ENCODE measurements around the gene USF2.
A peak's percentile ranks its signal among the peaks of the same experiment; 100 is the strongest.
"Not testable (repeated sequence)": the region's sequence is repeated elsewhere in the genome, so short reads cannot be mapped to it uniquely, and the experiment has no call there.

The USF2 gene

DNA sequence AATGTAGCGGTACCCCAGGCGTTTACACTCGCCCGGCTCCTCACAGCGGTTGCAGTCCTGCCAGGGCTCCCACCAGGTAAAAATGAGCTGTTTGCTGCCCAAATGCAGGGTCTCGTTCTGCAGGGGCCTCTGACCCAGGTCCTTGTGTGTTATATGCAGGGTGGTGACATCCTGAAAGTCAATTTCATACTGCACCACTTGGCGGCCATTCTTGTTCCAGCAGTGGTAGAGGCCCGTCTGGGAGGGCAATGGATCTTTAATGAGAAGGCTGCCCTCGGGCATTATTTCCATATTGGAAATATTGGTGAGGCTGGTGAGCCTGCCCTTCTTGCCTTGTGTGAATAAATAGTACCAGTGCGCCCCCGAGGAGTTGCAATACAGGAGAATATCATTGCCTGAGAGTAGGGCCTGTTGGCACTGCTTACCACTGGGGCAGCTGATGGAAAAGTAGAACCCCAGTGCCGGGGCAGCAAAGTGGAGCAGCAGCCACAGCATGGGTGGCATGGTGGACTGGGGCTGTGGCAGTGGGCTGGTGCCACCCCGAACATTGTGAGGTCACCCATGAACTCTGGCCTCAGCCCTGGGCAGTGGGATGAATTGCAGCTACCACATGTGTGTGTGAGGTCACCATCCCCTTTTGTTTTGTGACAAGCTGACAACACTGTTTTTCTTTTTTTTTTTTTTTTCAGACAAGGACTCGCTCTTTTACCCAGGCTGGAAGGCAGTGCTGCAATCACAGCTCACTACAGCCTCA lies 40.4 kb upstream of the USF2 start, which contains the start of gene FAM187B:
Gene FAM187B, minus strand, starts transcription at position 563 of the 754 bp plus-strand sequence. Its CDS starts 59 bp downstream, at position 504.
- DNase-seq (no peak), ATAC-seq (replicated peaks) (no peak)
- no peak within 1 kb of the TSS for H3K4me3 Mint-ChIP-seq
- peaks cover 0 to 8% of the 10 kb centered on the region in 2 donors for H3K4me1 Mint-ChIP-seq (ENCODE audit: low read depth in 2 of 2)
- H3K9me3 Mint-ChIP-seq = no peaks in the 10 kb centered on the region
- H3K27me3 Mint-ChIP-seq = peaks cover 6% of the 10 kb centered on the region in 2 donors
- H3K36me3 Mint-ChIP-seq (ENCODE audit: insufficient read depth) = peaks cover 3% of the 10 kb centered on the region
- H3K27ac Mint-ChIP-seq = peak within 1 kb of the TSS in 1 of 2 donors; percentile 46

DNA sequence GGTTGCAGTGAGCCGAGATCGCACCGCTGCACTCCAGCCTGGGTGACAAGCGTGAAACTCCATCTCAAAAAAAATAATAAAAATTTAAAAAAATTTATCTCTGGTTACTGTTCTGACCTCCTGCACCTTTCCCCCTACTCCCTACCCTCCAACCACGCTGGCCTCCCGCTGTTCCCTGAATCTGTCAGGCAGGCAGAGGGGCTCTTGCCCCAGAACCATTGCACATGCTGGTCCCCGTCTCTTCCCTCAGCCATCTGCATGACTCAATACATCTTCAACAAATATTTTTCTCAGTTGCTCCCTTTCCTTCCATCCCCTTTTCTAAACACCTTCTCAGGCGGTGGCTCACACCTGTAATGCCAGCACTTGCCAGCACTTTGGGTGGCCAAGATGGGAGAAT lies 39.2 kb upstream of the USF2 start:
- Mint-ChIP-seq H3K36me3 (ENCODE audit: insufficient read depth) (peaks cover 3% of the 10 kb centered on the region), H3K27ac (no peak overlapping the region), H3K9me3 (no peaks in the 10 kb centered on the region), H3K4me3 (no peak overlapping the region), H3K4me1 (ENCODE audit: low read depth in 2 of 2) (peaks cover 0 to 6% of the 10 kb centered on the region in 2 donors), H3K27me3 (peaks cover 6% of the 10 kb centered on the region in 2 donors)
- no peak for DNase-seq
- ATAC-seq (replicated peaks) = no peak

DNA sequence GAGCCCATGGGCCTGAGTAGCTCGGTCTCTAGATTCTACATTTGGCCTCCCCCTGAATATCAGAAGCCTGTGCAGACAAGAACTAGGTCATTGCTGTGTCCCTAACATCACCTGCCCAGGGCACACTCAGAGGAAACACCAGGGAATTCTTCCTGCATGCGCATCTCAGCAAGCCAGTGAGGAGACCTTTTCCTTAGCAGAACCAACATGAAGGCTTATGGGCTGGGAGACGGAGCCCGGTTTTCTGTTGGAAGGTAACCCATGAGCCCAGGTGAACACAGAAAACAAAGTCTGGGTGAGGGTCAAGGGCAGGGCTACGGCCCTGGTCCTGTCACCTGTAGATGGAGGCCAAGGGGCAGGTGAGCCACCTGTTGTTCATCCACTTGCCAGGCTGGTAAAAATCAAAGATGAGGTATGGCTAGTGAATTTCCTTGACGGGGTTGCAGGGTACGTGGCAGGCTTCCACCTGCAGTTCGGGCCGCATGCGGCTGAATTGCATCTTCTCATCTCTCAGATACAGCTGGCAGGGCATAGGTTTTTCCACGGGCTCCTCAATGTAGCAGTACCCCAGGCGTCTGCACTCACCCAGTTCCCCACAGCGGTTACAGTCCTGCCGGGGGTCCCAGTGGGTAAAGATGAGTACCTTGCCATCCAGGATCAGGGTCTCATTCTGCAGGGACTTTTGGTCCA lies 36.7 kb upstream of the USF2 start:
- Mint-ChIP-seq H3K4me1 (ENCODE audit: low read depth in 2 of 2) (peaks cover 0 to 4% of the 10 kb centered on the region in 2 donors), H3K4me3 (no peak overlapping the region), H3K27ac (peak overlapping the region in 1 of 2 donors; percentile 47), H3K27me3 (peaks cover 0 to 6% of the 10 kb centered on the region in 2 donors), H3K36me3 (ENCODE audit: insufficient read depth) (peaks cover 3% of the 10 kb centered on the region), H3K9me3 (no peaks in the 10 kb centered on the region)
- ATAC-seq (replicated peaks) = no peak
- no peak for DNase-seq

DNA sequence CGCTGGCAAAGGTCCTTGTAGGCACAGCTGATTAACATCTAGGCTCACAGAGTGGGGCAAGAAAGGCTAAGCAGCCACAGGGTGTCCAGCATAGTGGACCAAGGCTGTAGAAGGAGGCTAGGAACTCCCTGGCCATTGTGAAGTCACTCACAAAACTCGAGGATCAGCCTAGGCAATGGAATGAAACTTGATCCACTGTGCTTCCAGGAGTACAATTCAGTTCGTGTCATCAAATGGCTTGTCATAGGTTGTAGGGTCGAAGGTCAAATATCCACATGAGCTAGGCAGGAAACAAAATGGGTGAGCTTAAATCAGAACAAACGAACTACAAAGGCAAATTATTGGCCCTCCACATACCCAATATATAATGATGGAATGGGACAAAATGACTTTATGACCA lies 35.9 kb upstream of the USF2 start:
- ATAC-seq (replicated peaks) (no peak), DNase-seq (no peak)
- Mint-ChIP-seq H3K9me3 (no peaks in the 10 kb centered on the region), H3K4me1 (ENCODE audit: low read depth in 2 of 2) (peaks cover 0 to 4% of the 10 kb centered on the region in 2 donors), H3K4me3 (no peak overlapping the region), H3K27ac (peak overlapping the region in 1 of 2 donors; percentile 47), H3K27me3 (peaks cover 0 to 6% of the 10 kb centered on the region in 2 donors), H3K36me3 (ENCODE audit: insufficient read depth) (peaks cover 3% of the 10 kb centered on the region)

DNA sequence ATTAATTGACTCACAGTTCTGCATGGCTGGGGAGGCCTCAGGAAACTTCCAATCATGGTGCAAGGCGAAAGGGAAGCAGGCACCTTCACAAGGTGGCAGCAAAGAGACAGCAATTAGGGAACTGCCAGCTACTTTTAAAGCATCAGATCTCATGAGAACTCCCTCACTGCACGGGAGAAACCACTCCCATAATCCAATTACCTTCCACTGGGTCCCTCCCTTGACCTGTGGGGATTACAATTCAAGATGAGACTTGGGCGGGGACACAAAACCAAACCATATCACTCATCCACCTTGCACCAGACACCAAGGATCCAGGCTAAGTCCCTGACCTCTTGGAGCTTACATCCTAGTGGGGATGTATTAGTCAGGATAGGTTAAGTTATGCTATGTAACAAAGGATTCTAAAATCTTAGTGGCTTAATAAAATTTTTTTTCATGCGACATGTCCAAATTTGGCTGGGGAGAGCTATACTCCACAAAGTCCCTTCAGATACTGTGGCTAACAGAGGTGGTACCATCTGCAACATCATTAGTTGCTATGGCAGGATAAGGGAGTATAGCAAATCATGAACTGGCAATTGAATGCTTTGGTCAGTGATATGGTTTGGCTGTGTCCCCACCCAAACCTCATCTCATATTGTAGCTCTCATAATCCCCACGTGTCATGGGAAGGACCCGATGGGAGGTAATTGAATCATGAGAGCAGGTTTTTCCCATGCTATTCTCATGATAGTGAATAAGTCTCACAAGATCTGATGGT lies 31.9 kb upstream of the USF2 start:
- Mint-ChIP-seq H3K4me1 (ENCODE audit: low read depth in 2 of 2) (peaks cover 14 to 20% of the 10 kb centered on the region in 2 donors), H3K27me3 (peaks cover 0 to 11% of the 10 kb centered on the region in 2 donors), H3K4me3 (no peak overlapping the region), H3K27ac (no peak overlapping the region), H3K36me3 (ENCODE audit: insufficient read depth) (no peaks in the 10 kb centered on the region), H3K9me3 (peaks cover 0 to 3% of the 10 kb centered on the region in 2 donors)
- DNase-seq = peak in 1 of 3 experiments; percentile 16
- no peak for ATAC-seq (replicated peaks)

DNA sequence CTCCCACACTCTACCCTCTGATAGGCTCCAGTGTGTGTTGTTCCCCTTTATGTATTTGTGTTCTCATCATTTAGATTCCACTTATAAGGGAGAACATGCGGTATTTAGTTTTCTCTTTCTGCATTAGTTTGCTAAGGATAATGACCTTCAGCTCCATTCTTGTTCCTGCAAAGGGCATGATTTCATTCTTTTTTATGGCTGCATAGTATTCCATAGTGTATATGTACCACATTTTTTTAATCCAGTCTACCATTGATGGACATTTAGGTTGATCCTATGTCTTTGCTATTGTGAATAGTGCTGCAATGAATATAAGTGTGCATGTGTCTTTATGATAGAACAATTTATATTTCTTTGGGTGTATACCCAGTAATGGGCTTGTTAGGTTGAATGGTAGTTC lies 29.2 kb upstream of the USF2 start:
- not testable (repeated sequence) for H3K9me3 Mint-ChIP-seq; ATAC-seq (replicated peaks); DNase-seq; H3K36me3 Mint-ChIP-seq (ENCODE audit: insufficient read depth)
- peak overlapping the region; percentile 91 to 95 for H3K27ac Mint-ChIP-seq
- peaks cover 2 to 21% of the 10 kb centered on the region in 2 donors for H3K27me3 Mint-ChIP-seq
- peak overlapping the region; percentile 39 to 61 for H3K4me3 Mint-ChIP-seq
- peaks cover 14 to 19% of the 10 kb centered on the region in 2 donors for H3K4me1 Mint-ChIP-seq (ENCODE audit: low read depth in 2 of 2)

DNA sequence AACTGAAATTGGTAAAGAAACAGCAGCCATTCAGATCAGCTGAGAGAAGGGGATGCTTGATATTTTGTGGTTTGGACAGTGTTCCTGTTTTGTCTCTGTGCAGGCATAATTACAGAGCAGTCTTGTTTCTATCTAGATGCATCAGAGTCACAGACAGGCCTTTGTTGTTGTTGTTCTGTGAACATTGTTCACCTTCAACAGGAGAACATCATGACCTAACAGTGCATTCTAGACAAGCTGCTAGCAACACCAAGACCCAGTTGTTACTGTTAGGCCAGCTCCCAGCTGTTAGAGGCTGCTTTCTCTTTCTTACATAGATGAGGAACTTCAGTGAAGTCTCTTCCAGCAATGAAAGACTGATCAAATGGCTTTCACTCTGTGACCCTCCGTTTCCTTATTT lies 28.4 kb upstream of the USF2 start:
- no peaks in the 10 kb centered on the region for H3K36me3 Mint-ChIP-seq (ENCODE audit: insufficient read depth)
- peak in 2 of 3 experiments; percentile 15 to 16 for DNase-seq

DNA sequence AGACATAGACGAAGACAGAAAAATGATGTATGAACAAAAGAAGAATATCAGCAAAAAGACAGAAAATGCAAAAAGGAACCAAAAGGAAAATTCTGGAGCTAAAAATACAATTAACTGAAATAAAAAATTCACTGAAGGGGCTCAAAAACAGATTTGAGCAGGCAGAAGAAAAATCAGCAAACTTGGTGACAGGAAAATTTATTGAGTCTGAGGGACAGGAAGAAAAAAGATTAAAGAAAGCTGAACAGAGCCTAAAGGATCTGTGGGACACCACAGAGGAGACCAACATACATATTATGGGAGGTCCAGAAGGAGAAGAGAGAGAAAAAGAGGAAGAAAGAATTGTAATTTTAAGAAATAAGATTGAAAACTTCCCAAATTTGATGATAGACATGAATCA lies 27.3 kb upstream of the USF2 start:
- DNase-seq = no peak
- no peaks in the 10 kb centered on the region for H3K36me3 Mint-ChIP-seq (ENCODE audit: insufficient read depth)
- peak overlapping the region in 1 of 2 donors; percentile 20 for H3K27ac Mint-ChIP-seq
- peak overlapping the region in 1 of 2 donors; percentile 39 for H3K4me3 Mint-ChIP-seq
- peaks cover 6 to 26% of the 10 kb centered on the region in 2 donors for H3K27me3 Mint-ChIP-seq
- H3K9me3 Mint-ChIP-seq = peaks cover 0 to 3% of the 10 kb centered on the region in 2 donors
- H3K4me1 Mint-ChIP-seq (ENCODE audit: low read depth in 2 of 2) = peaks cover 14 to 18% of the 10 kb centered on the region in 2 donors
- no peak for ATAC-seq (replicated peaks)

More for the DNA sequence above, 28.4 kb upstream of the USF2 start:
- ATAC-seq (replicated peaks) = peak; percentile 95
- Mint-ChIP-seq H3K9me3 (peaks cover 0 to 3% of the 10 kb centered on the region in 2 donors), H3K4me1 (ENCODE audit: low read depth in 2 of 2) (peaks cover 14 to 19% of the 10 kb centered on the region in 2 donors), H3K27me3 (peaks cover 6 to 21% of the 10 kb centered on the region in 2 donors), H3K27ac (peak overlapping the region; percentile 91 to 95), H3K4me3 (peak overlapping the region; percentile 39 to 61)

DNA sequence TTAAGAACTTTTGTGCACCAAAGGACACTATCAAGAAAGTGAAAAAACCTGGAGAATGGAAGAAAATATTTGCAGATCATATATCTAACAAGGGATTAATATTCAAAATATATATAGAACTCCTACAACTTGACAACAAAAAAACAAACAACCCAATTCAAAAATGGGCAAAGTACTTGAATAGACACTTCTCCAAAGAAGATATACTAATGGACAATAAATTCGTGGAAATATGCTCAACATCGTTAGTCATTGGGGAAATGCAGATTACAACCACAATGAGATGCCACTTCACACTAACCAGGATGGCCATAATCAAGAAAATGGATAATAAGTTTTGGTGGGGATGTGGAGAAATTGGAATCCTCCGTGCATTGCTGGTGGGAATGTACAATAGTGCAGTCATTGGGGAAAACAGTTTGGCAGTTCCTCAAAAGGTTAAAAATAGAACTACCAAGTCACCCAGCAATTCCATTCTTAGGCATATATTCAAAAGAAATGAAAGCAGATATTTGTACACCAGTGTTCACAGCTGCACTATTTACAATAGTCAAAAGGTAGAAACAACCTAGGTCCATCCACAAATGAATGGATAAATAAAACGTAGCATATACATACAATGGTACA lies 22.2 kb upstream of the USF2 start:
- DNase-seq (no peak), ATAC-seq (replicated peaks) (no peak)
- Mint-ChIP-seq H3K36me3 (ENCODE audit: insufficient read depth) (peaks cover 12% of the 10 kb centered on the region), H3K27ac (no peak overlapping the region), H3K4me3 (peak overlapping the region; percentile 89 to 92), H3K4me1 (ENCODE audit: low read depth in 2 of 2) (peaks cover 25% of the 10 kb centered on the region in 2 donors), H3K27me3 (peaks cover 24 to 27% of the 10 kb centered on the region in 2 donors), H3K9me3 (no peaks in the 10 kb centered on the region)

DNA sequence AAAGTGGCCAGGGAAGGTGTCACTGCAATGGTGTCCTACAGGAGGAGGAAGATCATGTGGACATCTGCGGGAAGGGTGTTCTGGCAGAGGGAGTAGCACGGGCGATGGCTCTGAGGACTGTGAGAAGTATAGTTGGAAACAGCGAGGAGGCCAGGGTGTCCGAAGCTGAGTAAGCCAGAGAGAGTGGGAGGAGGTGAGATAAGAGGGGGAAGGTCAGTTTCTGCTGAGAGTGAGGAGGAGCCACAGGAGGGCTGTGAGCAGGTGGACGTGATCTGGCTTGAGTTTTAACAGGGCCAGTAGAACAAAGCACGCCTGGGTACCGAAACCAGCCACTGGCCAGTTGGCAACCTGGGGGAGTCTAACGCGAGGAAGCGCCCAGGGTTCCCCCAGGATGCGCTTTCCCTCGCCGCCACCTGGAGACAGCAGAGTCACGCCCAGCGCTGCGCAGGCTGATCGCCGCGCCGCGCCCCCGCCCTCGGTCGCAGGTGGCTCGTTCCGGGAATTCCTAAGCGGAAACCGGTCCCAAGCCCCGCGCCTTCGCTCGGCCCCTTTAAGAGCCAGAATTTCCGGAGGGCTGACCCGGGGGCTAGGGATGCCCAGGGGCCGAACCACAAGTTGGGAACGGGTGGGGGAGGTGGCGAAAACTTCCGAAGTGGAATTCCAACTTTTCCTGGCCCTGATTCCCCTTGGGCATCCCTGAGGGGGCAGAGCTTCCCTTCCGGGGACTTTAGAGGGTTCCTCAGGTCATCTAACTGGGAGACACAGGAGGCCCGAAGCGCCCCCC lies 21.0 kb upstream of the USF2 start:
- peak overlapping the region; percentile 94 to 95 for H3K27ac Mint-ChIP-seq
- ATAC-seq (replicated peaks) (peak; percentile 37), DNase-seq (peak in 2 of 3 experiments; percentile 26 to 33)
- H3K9me3 Mint-ChIP-seq = no peaks in the 10 kb centered on the region
- H3K4me3 Mint-ChIP-seq = peak overlapping the region; percentile 89 to 92
- peaks cover 25% of the 10 kb centered on the region in 2 donors for H3K4me1 Mint-ChIP-seq (ENCODE audit: low read depth in 2 of 2)
- H3K27me3 Mint-ChIP-seq = peaks cover 20 to 27% of the 10 kb centered on the region in 2 donors
- H3K36me3 Mint-ChIP-seq (ENCODE audit: insufficient read depth) = peaks cover 18% of the 10 kb centered on the region

DNA sequence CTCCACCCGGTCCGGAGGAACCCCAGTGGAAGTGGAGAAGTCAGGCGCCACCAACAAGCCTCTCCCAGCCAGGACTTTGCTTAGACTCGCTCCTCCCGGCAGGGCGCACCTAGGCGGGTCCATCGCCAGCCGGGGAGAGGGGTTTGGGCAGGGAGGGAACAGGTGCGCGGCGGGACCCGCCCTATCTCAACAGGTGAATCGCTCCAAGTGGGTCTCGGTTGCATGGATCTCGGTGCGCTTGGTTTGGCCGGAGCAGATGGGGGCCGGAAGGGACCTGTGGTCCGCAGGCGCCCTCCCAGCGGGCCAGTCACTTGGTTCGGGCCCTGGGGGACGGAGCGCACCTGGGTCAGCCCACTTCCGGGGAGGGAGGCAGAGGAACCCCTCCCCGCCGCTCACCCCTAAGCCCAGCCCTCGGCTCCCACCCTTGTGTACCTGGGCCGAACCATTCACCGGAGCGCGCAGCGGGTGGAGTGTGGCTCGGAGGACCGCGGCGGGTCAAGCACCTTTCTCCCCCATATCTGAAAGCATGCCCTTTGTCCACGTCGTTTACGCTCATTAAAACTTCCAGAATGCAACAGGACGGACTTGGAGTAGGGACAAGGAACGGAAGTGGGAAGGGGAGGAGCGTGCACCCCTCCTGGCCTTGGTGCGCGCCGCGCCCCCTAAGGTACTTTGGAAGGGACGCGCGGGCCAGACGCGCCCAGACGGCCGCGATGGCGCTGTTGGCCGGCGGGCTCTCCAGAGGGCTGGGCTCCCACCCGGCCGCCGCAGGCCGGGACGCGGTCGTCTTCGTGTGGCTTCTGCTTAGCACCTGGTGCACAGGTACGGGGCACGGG lies 20.2 kb upstream of the USF2 start, which contains the start of gene LSR:
Gene LSR, plus strand, starts transcription at position 693 of the 836 bp plus-strand sequence. Its CDS starts 21 bp downstream, at position 714.
- peak within 1 kb of the TSS; percentile 89 to 92 for H3K4me3 Mint-ChIP-seq
- peaks cover 25 to 27% of the 10 kb centered on the region in 2 donors for H3K4me1 Mint-ChIP-seq (ENCODE audit: low read depth in 2 of 2)
- H3K9me3 Mint-ChIP-seq = no peaks in the 10 kb centered on the region
- peaks cover 16 to 27% of the 10 kb centered on the region in 2 donors for H3K27me3 Mint-ChIP-seq
- DNase-seq = peak; percentile 65 to 68 (median 68)
- peak within 1 kb of the TSS; percentile 94 to 95 for H3K27ac Mint-ChIP-seq
- ATAC-seq (replicated peaks) = peak; percentile 88
- peaks cover 27% of the 10 kb centered on the region for H3K36me3 Mint-ChIP-seq (ENCODE audit: insufficient read depth)
